Adrenal gland (tissue), 12 donors: ENCODE data around the gene MNAT1. TPM values are rescaled to one million over a fixed set of nuclear protein-coding genes. Genes with fewer than 3 reads are reported as not detected.

ENCODE experiments used
- DNase-seq, 7 donors: peaks; one replicate each; pipeline ENCODE4 v3.0.0-alpha.2; 2019 to 2020
- H3K27ac ChIP-seq, 5 donors: fragments of 200-600 bp; sonication (generic) in 4 of 5; 1 replicate in 3 of 5; 2 replicates in 2 of 5; pipeline versions ENCODE4 v1.5.1 to v1.8.0; 2016 to 2020; ENCODE audit warnings: mild to moderate bottlenecking in 1 of 5
- H3K27me3 ChIP-seq: fragments of 200-600 bp; 2 replicates; pipeline ENCODE4 v1.8.0; 2021
- H3K36me3 ChIP-seq, 2 donors: fragments of 200-600 bp; replicated peaks in 1 of 2; 1 replicate in 1 of 2; 2 replicates in 1 of 2; pipeline versions ENCODE4 v1.5.1 to v1.8.0; 2018 to 2022
- H3K4me1 ChIP-seq, 2 donors: fragments of 200-600 bp; replicated peaks in 1 of 2; 1 replicate in 1 of 2; 2 replicates in 1 of 2; pipeline versions ENCODE4 v1.5.1 to v1.8.0; 2018 to 2021
- H3K4me3 ChIP-seq, 4 donors: fragments of 200-600 bp; sonication (generic) in 3 of 4; one replicate each; pipeline ENCODE4 v1.5.1; 2016 to 2018
- H3K9me3 ChIP-seq, 3 donors: fragments of 200-600 bp; sonication (generic) in 1 of 3; replicated peaks in 1 of 3; 1 replicate in 2 of 3; 2 replicates in 1 of 3; pipeline versions ENCODE4 v1.5.1 to v1.8.0; 2016 to 2021
- CTCF ChIP-seq, 6 experiments: fragments of 450-650 bp in 4 of 6; fragments of 200-600 bp in 2 of 6; sonication (generic) in 1 of 6; IDR thresholded peaks; 1 replicate in 5 of 6; 2 replicates in 1 of 6; pipeline versions ENCODE4 v1.5.1 to v1.8.0; 2016 to 2021; ENCODE audit warnings: antibody characterized with exemption in 6 of 6, mild to moderate bottlenecking in 2 of 6, moderate library complexity in 1 of 6
- POLR2A ChIP-seq, 2 donors: fragments of 450-650 bp; IDR thresholded peaks; one replicate each; pipeline ENCODE4 v1.6.1; 2017; ENCODE audit warnings: antibody characterized with exemption in 2 of 2, mild to moderate bottlenecking in 2 of 2, moderate library complexity in 1 of 2
- WGBS, 4 donors: extraction: QIAGEN DNeasy Blood & Tissue Kit in 2 of 4; methylation state at CpG; one replicate each; pipeline versions ENCODE4 v1.1.5 to v1.1.7; 2013 to 2017; 5-methylcytosine and 5-hydroxymethylcytosine counted together
- intact Hi-C, 2 donors: fragments of 100-400 bp; cut with DNase I; formaldehyde crosslinking; loops; one replicate each; pipeline versions ENCODE4 v1.14.1 to v1.15.0; 2022 to 2023
- polyA plus RNA-seq, 3 donors: library from polyadenylated mRNA; stranded (reverse); fragments of 200-250 nt in 2 of 3; fragments of 350-450 nt in 1 of 3; fragmentation: Illumina TruSeq in 1 of 3; extraction: RNeasy Lipid Tissue Mini Kit (QIAGEN cat#74804) in 1 of 3; gene quantifications; one replicate each; pipeline ENCODE4 v1.2.3, GENCODE V29; 2013 to 2014
- total RNA-seq, 9 donors: library from RNA; depleted of rRNA in 4 of 9; stranded (reverse); fragments of >200 nt in 4 of 9; fragments of 120-200 nt in 1 of 9; fragmentation: NEBNext Ultra II Directional in 1 of 9; extraction: Animal tissue kit (Norgen Biotek cat#: 25700) in 1 of 9; gene quantifications; one replicate each; pipeline versions ENCODE4 v1.1.0 to v1.2.4, GENCODE V29; 2013 to 2023
- donor health status: healthy with polysubstance abuse.
- donor health status: Bipolar disorder and iron deficiency.
- donor health status: DM: yes; HTN: yes; CAD: no.
- donor health status: DM: no; HTN: no; CAD: no.
- donor health status: DM: no; HTN: no; CAD: no.
- donor health status: DM: yes; HTN: yes; CAD: no.

MNAT1 gene
- total and polyA plus RNA-seq, 12 donors: 11.7 to 69.2 (median 29.0) TPM

- H3K27me3 ChIP-seq: no peaks in the 10 kb centered on the region
- intact Hi-C loops: no loop called here
- peaks cover 0 to 1% of the 10 kb centered on the region in 2 donors for H3K4me1 ChIP-seq
- no peaks in the 10 kb centered on the region for H3K9me3 ChIP-seq
- H3K4me3 ChIP-seq: no peak overlapping the region
- DNase-seq: no peak
- TF ChIP-seq POLR2A (IDR thresholded peaks at IDR 0.05) (no peak), CTCF (IDR thresholded peaks at IDR 0.05) (no peak)
- no peak overlapping the region for H3K27ac ChIP-seq
- 88 to 98% (median 94%) methylated on average over 1 of the region's 1 CpG for WGBS, 4 donors
- H3K36me3 ChIP-seq: no peaks in the 10 kb centered on the region
Measured at GRCh38 chr14:60943637-60944032, 209.1 kb downstream of the MNAT1 start.

GRCh38 chr14:60944204-60944603 is 209.6 kb downstream of the MNAT1 start:
- no peak for DNase-seq
- H3K36me3 ChIP-seq: no peaks in the 10 kb centered on the region
- no peak for TF ChIP-seq POLR2A (IDR thresholded peaks at IDR 0.05)
- no peak for TF ChIP-seq CTCF (IDR thresholded peaks at IDR 0.05)
- peaks cover 0 to 7% of the 10 kb centered on the region in 2 donors for H3K4me1 ChIP-seq
- H3K4me3 ChIP-seq: no peak overlapping the region
- H3K27ac ChIP-seq: no peak overlapping the region
- no peaks in the 10 kb centered on the region for H3K9me3 ChIP-seq
- intact Hi-C loops: no loop called here
- no peaks in the 10 kb centered on the region for H3K27me3 ChIP-seq
- 63 to 75% (median 72%) methylated on average over 4 of the region's 4 CpGs for WGBS, 4 donors

GRCh38 chr14:60945984-60946383 is 211.4 kb downstream of the MNAT1 start:
- Histone ChIP-seq H3K4me3 (no peak overlapping the region), H3K27ac (no peak overlapping the region), H3K36me3 (no peaks in the 10 kb centered on the region), H3K9me3 (no peaks in the 10 kb centered on the region), H3K27me3 (no peaks in the 10 kb centered on the region), H3K4me1 (peaks cover 0 to 16% of the 10 kb centered on the region in 2 donors)
- TF ChIP-seq CTCF (IDR thresholded peaks at IDR 0.05): no peak
- TF ChIP-seq POLR2A (IDR thresholded peaks at IDR 0.05): no peak
- no peak for DNase-seq
- intact Hi-C loops: no loop called here
- WGBS, 4 donors: 77 to 94% (median 90%) methylated on average over 1 of the region's 1 CpG

- no peak overlapping the region for H3K27ac ChIP-seq
- TF ChIP-seq POLR2A (IDR thresholded peaks at IDR 0.05): no peak
- TF ChIP-seq CTCF (IDR thresholded peaks at IDR 0.05): no peak
- 79 to 90% (median 88%) methylated on average over 3 of the region's 3 CpGs for WGBS, 4 donors
Measured at GRCh38 chr14:60946773-60947172, 212.2 kb downstream of the MNAT1 start.

More at GRCh38 chr14:60946773-60947172, 212.2 kb downstream of the MNAT1 start:
- no peak overlapping the region for H3K4me3 ChIP-seq
- intact Hi-C loops: no loop called here
- H3K4me1 ChIP-seq: peaks cover 0 to 16% of the 10 kb centered on the region in 2 donors
- no peaks in the 10 kb centered on the region for H3K36me3 ChIP-seq
- H3K9me3 ChIP-seq: no peaks in the 10 kb centered on the region
- no peaks in the 10 kb centered on the region for H3K27me3 ChIP-seq
- no peak for DNase-seq
